NCI-H2107 treated with DMSO at 0.1 percent for 48 hours (cell line): ENCODE measurements around the gene DDX3X.
A peak's percentile ranks its signal among the peaks of the same experiment; 100 is the strongest.
"Not testable (repeated sequence)": the region's sequence is repeated elsewhere in the genome, so short reads cannot be mapped to it uniquely, and the experiment has no call there.

Experiments used
- DNase-seq: peaks from one replicate; lab custom pipeline; 2025; ENCODE audit not compliant: unreplicated experiment; lab: John Stamatoyannopoulos, UW

The DDX3X gene

DNA sequence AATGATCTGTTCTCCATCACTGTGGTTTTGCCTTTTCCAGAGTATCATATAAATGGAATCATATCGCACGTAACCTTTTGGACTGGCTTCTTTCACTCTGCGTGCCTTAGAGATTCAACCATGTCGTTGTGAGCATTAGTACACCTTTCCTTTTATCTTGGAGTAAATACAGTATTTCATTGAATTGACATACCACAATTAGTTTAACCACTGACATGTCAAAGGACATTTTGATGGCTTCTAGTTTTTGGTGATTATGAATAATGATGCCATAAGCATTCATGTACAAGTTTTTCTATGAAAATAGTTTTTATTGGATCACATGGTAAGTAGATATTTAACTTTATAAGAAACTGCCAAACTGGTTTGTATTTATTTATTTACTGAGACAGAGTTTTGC lies 35.2 kb downstream of the DDX3X start:
- no peak for DNase-seq

DNA sequence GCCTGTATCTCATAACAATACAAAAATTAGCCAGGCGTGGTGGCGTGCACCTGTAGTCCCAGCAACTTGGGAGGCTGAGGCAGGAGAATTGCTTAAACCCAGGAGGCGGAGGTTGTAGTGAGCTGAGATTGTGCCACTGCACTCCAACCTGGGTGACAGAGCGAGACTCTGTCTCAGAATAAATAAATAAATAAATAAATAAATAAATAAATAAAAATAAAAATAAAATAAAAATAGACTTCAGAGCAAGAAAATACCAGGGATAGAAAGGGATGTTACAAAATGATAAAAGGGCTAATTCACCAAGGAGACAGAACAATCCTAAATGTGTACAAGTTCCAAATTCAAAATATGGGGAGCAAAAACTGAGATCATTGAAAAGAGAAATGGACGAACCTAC lies 37.6 kb downstream of the DDX3X start:
- DNase-seq = not testable (repeated sequence)

DNA sequence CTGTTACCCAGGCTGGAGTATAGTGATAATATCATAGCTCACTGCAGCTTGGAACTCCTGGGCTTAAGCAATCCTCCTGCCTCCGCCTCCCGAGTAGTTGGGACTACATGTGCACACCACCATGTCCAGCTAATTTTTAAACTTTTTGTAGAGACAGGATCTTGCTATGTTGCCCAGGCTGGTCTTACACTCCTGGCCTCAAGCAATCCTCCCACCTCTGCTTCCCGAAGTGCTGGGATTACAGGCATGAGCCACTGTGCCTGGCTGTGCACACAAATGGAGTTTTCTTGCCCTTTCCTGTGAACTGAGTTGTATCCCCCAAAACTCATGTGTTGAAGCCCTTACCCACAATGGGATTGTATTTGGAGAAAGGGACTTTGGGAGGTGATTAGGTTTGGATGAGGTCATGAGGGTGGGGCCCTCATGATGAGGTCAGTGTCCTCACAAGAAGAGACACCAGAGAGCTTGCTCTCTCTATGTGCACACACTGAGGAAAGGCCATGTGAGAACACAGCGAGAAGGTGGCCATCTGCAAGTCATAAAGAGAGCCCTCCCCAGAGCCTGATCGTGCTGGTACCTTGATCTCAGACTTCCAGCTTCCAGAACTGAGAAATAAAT lies 40.1 kb downstream of the DDX3X start:
- no peak for DNase-seq

DNA sequence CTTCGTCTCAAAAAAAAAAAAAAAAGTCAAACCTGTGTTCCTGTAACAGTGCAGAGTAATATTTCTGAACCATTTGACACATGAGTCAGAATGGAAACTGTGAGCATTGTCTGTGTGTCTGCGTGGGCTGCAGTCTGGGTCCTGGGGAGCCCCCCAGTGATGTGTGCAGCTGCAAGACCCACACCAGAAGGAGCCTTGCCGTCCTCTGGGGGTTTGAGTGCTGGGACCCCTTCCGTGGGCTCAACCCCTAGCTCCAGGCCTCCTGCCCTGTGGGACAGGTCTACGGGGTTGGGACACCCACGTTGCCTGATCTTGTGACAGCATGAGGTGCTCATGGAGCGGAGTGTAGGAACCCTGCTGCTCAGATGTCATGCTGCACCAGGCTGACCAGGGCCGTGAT lies 43.7 kb downstream of the DDX3X start:
- DNase-seq = no peak

DNA sequence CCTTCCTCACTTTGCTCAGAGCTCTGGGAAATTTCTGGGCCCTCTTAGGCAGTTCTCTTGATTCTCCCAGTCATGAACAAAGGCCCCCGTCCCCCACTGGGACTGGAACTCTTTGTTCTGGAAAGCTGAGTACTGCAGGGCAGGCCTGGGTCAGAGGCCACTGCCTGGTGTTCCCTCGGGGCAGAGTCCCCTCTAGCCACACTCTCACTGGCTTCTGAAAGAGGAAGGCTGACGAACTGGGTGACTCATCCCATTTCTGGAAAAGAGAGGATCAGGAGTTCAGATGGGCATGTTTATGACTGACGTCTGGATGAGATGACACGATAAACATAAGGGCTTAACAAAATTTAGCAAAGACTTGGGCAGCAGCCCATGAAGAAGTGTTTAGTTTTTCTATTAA lies 47.7 kb downstream of the DDX3X start:
- no peak for DNase-seq

DNA sequence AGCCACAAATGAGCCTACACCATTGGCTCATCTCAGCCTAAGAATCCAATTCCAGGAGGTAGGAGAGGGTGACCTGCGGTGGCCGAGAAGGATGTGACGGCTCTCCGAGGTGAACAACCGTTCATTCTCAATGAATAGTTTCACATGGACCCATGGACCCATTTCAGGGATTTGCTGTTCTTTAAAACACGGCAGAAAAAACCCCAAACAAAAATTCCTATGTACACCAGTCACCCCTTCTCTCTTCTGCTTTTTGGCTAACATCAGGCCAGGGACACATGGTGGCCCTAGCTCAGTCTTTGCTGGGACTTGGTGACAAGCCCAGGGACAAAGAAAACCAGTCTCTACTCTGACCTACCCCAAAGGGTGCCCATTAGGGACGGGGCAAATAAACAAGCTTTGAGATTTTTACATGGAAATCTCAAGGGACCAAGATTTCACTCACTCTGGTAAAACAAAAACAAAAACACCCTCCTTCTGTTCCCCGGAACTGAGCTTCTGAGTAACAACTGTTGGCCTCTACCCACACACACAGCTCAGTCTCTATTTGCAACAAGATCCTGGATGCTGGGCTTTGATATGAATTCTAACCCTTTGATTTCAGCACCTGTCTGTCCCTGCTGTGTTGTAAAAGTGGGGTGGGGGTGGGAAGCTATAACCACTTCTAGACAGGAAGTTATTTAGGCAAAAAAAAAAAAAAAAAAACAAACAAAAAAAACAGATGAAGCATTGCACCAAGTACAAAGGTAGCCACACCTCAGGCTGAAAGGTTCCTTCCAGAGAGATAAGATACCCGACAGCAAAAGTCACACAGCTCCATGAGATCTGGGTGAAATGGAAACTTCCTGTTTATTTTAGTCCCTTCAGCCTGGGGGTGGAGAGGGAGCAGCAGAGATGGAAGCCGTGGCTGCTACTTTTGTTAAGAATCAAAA lies 49.0 kb downstream of the DDX3X start:
- DNase-seq = peak; percentile 73

DNA sequence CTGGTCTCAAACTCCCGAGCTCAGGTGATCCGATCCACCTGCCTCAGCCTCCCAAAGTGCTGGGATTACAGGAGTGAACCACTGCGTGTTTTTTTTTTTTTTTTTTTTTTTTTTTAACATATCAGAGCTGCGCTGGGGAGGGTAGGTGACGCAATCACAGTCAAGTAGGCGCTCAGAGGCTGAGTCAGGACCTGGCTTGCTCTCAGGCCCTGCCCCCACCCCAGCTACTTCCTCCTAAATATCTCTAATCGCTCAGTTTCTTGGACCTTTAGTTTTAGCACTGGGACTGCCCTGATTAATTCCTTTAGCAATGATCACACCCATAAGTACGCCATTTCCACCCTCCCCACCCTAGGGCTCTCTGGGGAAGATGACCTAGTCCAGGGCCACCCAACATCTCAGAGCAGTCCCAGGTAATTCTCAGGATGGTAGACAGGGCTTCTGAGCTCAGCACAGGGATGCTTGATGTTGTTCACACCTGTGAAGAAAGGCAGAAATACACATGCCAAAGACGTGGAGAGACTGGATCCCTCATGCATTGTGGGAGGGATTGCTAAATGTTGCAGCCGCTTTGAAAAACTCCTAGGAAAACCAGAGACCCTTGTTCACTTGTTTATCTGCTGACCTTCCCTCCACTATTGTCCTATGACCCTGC lies 50.2 kb downstream of the DDX3X start:
- DNase-seq = peak; percentile 6

DNA sequence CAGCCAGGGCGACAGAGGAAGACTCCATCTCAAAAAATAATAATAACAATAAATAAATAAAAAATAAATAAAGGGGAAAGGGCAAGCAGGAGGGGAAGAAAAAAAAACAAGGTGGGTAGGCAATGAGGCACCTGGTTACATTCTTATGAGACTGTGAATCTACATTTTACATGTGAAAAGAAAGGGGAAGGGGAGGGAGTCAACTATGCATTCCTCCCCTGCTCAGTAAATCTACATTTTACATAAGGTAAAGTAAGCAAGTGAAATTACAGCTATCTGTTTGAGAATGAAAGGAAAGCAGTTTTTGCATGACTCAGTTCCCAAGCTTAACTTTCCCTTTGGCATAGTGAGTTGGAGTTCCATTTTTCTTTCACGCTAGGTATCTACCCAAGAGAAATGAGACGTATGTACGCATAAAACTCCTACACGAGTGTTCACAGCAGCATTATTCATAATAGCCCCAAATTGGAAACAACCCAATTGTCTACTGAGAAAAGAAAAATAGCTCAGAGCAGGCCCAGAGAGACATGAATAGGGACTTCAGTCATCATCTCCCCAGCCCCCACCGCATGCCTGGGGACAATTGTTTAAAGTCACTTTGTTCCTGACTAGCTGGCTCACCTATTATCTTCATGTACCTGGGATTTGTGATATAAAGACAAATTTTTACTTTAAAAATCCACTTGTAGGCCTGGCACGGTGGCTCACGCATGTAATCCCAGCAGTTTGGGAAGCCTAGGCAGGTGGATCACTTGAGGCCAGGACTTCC lies 52.4 kb downstream of the DDX3X start:
- DNase-seq = no peak

DNA sequence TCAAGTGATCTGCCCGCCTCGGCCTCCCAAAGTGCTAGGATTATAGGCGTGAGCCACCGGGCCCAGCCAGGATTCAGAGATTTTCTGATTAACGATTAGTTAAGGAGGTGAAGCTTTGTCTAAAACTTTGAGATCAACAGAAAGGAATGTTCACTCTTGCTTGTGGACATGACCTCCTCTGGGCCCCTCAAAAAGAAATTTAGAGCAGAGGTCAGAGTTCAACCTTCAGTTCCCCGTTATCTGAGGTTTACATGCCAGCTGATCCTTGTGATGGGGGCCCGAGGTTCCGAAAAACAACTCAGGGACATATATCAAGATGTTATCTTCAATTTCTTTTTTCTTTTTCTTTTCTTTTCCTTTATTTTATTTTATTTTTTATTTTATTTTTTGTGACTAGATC lies 54.6 kb downstream of the DDX3X start:
- no peak for DNase-seq

DNA sequence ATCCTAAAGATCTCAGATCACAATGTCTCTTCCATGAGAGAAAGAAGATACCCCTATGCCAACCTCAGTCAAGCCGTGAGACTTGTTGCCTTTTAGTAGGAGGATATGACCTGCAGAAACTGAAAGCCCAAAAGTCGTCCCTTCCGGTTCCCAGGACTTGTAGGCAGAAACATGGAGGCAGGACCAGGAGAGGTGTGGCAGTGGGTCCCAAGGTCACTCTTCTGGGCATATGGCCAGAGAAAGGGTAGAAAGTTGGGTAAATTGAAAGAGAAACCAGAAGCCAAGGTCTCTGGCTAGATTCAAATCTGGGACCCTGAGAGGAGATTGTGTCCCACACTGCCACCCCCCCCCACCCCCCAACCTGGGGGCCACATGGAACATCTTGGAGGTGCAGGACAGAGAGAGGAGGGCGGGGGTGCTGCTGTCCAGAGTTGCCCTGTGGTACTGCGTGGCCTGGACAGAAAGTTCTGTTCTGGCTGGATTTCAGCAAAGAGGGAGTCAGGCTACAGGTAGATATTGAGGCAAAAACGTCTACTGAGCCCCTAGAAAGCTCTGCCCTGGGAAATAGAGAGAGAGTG lies 55.4 kb downstream of the DDX3X start:
- DNase-seq = no peak

DNA sequence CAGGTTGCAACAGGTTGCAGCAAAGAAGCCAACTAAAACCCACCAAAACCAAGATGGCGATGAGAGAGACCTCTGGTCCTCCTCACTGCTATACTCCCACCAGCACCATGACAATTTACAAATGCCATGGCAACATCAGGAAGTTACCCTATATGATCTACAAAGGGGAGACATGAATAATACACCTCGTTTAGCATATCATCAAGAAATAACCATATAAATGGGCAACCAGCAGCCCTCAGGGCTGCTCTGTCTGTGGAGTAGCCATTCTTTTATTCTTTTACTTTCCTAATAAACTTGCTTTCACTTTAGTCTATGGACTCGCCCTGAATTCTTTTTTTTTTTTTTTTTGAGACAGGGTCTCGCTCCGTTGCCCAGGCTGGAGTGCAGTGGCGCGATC lies 56.6 kb downstream of the DDX3X start:
- DNase-seq = not testable (repeated sequence)

DNA sequence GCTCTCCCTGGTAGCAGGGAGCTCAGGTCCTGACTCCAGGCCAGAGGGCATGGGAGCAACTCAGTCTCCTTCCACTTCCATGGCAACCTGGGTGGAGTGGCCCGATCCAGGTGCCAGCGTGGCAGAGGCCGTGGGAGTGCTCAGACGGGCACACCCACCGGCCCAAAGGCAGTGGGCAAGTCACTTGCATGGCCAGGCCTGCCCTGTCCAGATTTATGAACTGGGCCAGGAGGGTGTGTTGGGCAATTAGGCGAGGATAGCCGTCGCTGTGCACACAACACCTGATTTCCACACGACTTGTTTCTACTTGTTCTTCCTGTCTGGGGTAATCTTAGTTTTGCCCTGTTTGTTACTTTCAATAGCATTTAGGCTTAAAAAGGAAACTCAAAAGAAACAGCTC lies 57.6 kb downstream of the DDX3X start:
- no peak for DNase-seq

DNA sequence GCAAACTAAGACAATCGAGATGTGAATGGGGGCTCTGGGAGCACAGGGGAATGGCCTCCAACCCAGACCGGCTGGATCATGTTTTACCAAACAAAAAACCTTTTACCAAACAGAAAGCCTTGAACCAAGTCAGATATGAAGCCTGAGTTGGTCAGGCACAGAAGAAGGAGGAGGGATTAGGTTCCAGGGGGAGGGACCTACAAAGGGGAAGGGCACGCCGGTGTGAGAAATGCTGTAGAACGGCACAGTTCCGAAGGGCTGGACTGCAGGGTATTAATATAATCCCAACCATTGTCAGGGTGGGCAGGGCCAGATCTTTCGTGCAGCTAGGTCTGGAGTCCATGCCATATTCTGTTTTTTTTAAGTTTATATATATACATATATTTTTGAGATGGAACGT lies 60.3 kb downstream of the DDX3X start:
- DNase-seq = no peak

DNA sequence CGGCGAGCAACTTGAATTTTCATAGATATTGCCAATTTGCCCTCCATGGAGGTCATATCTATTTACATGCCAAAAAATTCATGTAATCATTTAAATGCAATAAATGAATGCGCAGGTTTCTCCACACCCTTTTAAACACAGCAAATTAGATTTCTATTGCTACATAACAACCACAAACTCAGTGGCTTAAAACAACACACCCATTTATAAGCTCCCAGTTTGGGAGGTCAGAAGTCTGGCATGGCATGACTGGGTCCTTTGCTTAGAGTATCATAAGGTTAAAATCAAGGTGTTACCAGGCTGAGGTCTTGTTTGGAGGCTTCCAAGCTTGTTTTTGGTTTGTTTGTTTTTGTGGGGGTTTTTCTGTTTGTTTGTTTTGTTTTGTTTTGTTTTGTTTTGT lies 63.3 kb downstream of the DDX3X start:
- no peak for DNase-seq

DNA sequence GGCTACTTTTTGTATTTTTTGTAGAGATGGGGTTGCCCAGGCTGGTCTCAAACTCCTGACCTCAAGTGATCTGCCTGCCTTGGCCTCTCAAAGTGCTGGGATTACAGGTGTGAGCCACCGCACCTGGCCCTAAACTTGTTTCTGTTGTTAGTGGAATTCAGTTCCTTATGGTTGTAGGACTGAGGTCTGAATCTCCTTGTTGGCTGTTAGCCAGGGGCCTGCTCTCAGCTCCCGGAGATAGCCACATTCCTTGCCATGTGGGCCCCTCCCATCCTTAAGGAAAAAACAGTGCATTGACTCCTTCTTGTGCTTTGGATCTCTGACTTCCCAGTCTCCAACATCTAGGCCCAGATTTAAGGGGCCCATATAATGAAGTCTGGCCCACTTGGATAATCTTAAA lies 63.8 kb downstream of the DDX3X start:
- no peak for DNase-seq

DNA sequence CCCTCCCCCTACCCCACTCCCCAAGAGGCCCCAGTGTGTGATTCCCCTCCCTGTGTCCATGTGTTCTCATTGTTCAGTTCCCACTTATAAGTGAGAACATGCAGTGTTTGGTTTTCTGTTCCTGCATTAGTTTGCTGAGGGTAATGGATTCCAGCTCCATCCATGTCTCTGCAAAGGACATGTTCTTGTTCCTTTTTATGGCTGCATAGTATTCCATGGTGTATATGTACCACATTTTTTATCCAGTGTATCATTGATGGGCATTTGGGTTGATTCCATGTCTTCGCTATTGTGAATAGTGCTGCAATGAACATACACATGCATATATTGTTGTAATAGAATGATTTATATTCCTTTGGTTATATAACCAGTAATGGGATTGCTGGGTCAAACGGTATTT lies 68.6 kb downstream of the DDX3X start:
- DNase-seq = not testable (repeated sequence)

DNA sequence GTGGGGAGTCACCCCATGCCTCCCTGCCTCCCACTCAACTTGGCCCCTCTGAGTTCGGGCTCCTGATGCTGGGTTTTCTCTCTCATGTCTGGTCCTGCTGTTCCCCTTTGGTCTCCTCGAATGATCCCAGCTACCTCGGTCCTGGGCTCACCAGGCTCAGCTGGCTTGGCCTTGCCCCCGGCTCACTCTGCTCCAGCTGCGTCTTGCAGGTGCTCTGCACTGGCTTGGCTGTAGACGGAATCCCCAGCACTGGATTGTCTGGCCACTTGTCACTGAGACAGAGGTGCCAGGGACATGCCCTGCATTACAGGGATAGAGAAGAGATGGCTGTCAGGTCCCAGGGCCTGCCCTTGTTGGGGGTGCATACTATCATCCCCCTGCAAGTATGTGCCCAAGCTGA lies 71.6 kb downstream of the DDX3X start:
- DNase-seq = no peak

DNA sequence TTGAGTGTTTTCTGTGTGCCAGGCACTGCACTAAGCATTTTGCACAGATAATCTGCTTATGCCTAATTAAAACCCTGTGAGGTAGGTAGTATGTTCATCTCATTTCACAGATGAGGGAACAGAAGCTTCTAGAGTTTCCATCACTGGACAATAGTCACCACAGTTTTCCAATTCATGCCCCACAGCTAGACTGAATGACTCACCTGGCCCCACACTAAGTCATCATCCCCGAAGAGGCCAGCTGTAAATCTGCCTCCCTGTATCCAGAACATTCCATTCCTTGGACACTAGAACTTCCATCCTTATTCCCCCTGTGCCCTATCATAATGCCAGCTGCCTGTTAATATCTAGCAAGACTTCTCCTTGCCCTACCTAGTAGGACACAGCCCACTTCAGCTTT lies 72.2 kb downstream of the DDX3X start:
- no peak for DNase-seq

DNA sequence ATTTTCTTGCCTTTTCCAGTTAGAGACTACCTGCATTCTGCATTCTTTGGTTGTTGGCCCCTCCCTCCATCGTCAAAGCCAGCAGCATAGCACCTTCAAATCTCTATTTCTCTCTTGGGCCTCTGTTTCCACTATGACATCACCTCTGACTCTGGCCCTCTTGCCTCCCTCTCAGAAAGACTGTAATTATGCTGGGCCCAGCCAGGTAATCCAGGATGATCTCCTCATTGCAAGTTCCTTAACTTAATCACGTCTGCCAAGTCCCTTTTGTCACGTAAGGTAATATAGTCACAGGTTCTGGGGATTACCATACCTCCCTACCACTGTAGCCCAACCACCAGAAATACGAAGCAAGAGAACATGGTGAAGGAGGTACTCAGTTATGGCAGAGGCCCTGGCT lies 73.9 kb downstream of the DDX3X start:
- no peak for DNase-seq

DNA sequence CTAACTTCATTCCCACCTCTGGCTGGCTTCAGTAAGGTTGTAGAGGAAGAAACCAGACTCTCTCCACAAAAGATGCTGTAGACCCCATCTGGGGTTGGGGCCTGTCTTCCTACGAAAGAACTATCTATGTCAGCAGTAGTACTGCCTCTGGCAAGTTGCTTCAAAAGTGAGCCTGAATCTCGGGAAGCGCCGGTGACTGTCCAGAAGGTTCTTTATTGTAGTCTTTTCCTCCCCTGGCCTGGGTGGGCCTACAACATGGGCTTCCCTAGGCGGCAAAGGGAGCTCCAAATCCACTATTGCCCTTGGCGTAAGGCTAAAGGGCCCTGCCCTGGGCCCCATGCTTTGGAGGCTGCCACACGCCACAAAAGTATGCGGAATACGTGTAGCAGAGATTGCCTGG lies 74.6 kb downstream of the DDX3X start:
- no peak for DNase-seq

DNA sequence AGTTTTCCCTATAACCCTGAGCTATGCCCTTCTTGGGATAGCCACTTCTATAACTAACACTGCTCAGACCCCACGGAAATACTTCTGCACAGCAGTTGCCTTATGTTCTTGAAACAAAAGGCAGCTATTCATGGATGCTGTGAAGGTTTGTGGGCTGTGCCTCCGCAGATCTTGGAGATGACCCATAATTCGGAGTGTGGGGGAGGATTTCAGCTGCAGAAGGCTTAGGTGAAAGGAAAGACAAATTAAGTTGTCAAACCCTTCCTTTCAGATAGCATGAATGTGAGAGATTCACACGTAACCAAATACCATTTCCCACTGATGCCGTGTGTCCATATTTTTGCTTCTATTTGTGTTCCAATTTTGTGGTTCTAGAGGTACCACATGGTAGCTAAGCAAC lies 75.0 kb downstream of the DDX3X start:
- no peak for DNase-seq
